Fibroblast of villous mesenchyme (primary cell): ENCODE results near the gene QSER1. TPM values are rescaled to one million over a fixed set of nuclear protein-coding genes. Genes with fewer than 3 reads are reported as not detected.
"Not testable (repeated sequence)": the region's sequence is repeated elsewhere in the genome, so short reads cannot be mapped to it uniquely, and the experiment has no call there.

Source experiments
- DNase-seq: peaks from one replicate; pipeline ENCODE4 v3.0.0-alpha.2; 2010; ENCODE audit warnings: low read depth
- H3K4me3 ChIP-seq: 2 replicates; pipeline ENCODE4 v1.5.1; 2011; ENCODE audit warnings: low read depth, mild to moderate bottlenecking, low read length
- CTCF ChIP-seq: IDR thresholded peaks from 2 replicates; pipeline ENCODE4 v1.5.1; 2012; ENCODE audit warnings: low read depth, mild to moderate bottlenecking, low read length; ENCODE audit not compliant: insufficient read depth
- total RNA-seq: library from RNA; depleted of rRNA; stranded (reverse); fragments of >200 nt; gene quantifications from 2 replicates; pipeline ENCODE4 v1.2.3, GENCODE V29; 2012

The QSER1 gene
- total RNA-seq, 1 donor, result 26.8 TPM

DNA sequence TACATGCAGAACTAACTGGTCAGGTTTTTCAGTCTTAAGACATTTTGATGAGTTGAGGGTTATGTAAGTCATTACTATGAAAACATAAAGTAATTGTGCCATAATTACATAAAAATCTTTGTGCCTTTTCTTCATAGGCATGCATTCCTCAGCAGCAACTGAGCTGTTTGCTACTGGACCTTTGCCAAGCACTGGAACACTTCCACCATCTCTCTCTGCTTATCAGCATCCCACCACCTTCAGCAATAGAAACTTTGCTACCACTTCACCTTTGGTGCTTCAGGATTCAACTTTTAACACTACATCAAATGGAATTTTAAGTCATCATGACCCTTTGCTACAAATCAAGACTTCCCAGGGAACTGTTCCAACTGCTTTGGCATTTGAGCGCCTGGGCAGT lies 39.0 kb downstream of the QSER1 start:
- TF ChIP-seq CTCF, result no peak
- H3K4me3 ChIP-seq, result no peak overlapping the region
- no peak for DNase-seq

- H3K4me3 ChIP-seq, result no peak overlapping the region
- no peak for DNase-seq
- TF ChIP-seq CTCF, result no peak
Observed at GRCh38 chr11:32932196-32932595, 39.6 kb downstream of the QSER1 start.

GRCh38 chr11:32935462-32936029 lies 42.9 kb downstream of the QSER1 start:
- TF ChIP-seq CTCF, result no peak
- H3K4me3 ChIP-seq, result no peak overlapping the region
- DNase-seq, result no peak

GRCh38 chr11:32936178-32936577 lies 43.6 kb downstream of the QSER1 start:
- not testable (repeated sequence) for H3K4me3 ChIP-seq, DNase-seq

DNA sequence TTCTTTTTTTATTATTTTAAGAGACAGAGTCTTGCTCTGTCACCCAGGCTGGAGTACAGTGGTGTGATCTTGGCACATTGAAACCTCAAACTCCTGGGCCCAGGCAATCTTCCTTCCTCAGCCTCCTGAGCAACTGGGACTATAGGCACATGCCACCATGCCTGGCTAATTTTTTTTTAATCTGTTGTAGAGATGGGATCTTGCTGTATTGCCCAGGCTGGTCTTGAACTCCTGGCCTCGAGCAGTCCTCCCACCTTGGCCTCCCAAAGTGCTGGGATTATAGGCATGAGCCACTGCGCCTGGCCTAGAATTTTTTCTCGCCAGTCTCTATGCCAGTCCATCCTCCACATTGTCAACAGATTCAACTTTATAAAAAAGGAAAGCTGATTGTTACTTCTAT lies 44.7 kb downstream of the QSER1 start:
- not testable (repeated sequence) for DNase-seq, H3K4me3 ChIP-seq

GRCh38 chr11:32939046-32939445 lies 46.4 kb downstream of the QSER1 start:
- H3K4me3 ChIP-seq, result no peak overlapping the region
- no peak for TF ChIP-seq CTCF
- no peak for DNase-seq

GRCh38 chr11:32939866-32940265 lies 47.3 kb downstream of the QSER1 start:
- TF ChIP-seq CTCF, result no peak
- no peak for DNase-seq
- H3K4me3 ChIP-seq, result no peak overlapping the region

DNA sequence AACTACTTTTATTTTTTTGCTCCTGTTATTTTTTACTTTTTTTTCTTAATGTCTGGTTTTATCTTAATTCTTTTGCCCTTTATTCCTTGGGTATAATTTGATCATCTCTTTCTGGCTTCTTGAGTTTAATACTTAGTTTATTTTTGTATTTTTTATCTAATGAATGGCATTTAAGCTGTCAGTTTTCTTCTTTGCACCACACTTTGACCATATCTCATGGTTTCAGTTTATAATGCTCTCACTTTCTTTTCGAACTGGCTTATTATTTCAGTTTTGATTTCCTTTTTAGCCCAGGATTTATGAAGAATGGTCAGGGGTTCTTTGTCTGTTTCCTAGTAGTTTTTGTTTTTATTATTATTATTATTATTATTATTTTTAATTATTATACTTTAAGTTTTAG lies 48.3 kb downstream of the QSER1 start:
- no peak overlapping the region for H3K4me3 ChIP-seq
- no peak for TF ChIP-seq CTCF
- DNase-seq, result no peak
